SK-N-SH (cell line): ENCODE results near the gene S100A5. TPM values are rescaled to one million over a fixed set of nuclear protein-coding genes. Genes with fewer than 3 reads are reported as not detected.

ENCODE experiments used
- CTCF ChIA-PET: fragments of 300-600, 350-600 bp; formaldehyde crosslinking; extraction: SDS; loops from one replicate; lab custom pipeline; 2021; lab: Yijun Ruan, JAX
- POLR2A ChIA-PET: fragments of 350-600 bp; sonication (Branson Sonifier 250); formaldehyde crosslinking; extraction: SDS; loops from one replicate; lab custom pipeline; 2020; ENCODE audit warnings: antibody characterized with exemption, inconsistent platforms; lab: Yijun Ruan, JAX
- DNase-seq: peaks from one replicate; pipeline ENCODE4 v3.0.0; 2012
- H2AFZ ChIP-seq: fragments of 200-600 bp; sonication (generic); 2 replicates; pipeline ENCODE4 v1.8.1; 2016; ENCODE audit warnings: antibody characterized with exemption, mild to moderate bottlenecking, low read depth
- H3F3A ChIP-seq: fragments of 200-600 bp; sonication (generic); replicated peaks from 2 replicates; pipeline ENCODE3; 2016; ENCODE audit warnings: antibody characterized with exemption, mild to moderate bottlenecking; ENCODE audit not compliant: insufficient read depth
- H3K27ac ChIP-seq, 2 experiments: fragments of 200-500 bp in 1 of 2; fragments of 200-600 bp in 1 of 2; sonication (Bioruptor generic) in 1 of 2; sonication (generic), shearing (Covaris generic) in 1 of 2; 2 replicates each; pipeline versions ENCODE4 v1.5.1 to v1.6.1; 2014 to 2016; ENCODE audit warnings: low read depth in 2 of 2, inconsistent platforms in 1 of 2, low read length in 1 of 2, mild to moderate bottlenecking in 1 of 2, mixed read lengths in 1 of 2
- H3K27me3 ChIP-seq: fragments of 200-600 bp; sonication (generic), shearing (Covaris generic); 2 replicates; pipeline ENCODE4 v1.6.1; 2016; ENCODE audit warnings: mixed run types; ENCODE audit not compliant: insufficient read depth
- H3K36me3 ChIP-seq, 2 experiments: fragments of 200-500 bp in 1 of 2; fragments of 200-600 bp in 1 of 2; sonication (Bioruptor generic) in 1 of 2; sonication (generic) in 1 of 2; replicated peaks in 1 of 2; 2 replicates each; pipeline versions ENCODE3 to v1.5.1; 2014 to 2016; ENCODE audit warnings: low read length in 1 of 2, mild to moderate bottlenecking in 1 of 2; ENCODE audit not compliant: insufficient read depth in 2 of 2, control insufficient read depth in 1 of 2
- H3K4me1 ChIP-seq, 2 experiments: fragments of 200-500 bp in 1 of 2; fragments of 200-600 bp in 1 of 2; sonication (Bioruptor generic) in 1 of 2; sonication (generic), shearing (Covaris generic) in 1 of 2; 2 replicates each; pipeline versions ENCODE4 v1.5.1 to v1.6.1; 2014 to 2016; ENCODE audit warnings: low read depth in 1 of 2, low read length in 1 of 2, mixed run types in 1 of 2; ENCODE audit not compliant: insufficient read depth in 2 of 2, control insufficient read depth in 1 of 2
- H3K4me2 ChIP-seq: fragments of 200-600 bp; sonication (generic), shearing (Covaris generic); 2 replicates; pipeline ENCODE4 v1.6.1; 2017; ENCODE audit warnings: mixed run types
- H3K4me3 ChIP-seq, 2 experiments: fragments of 200-500 bp in 1 of 2; fragments of 200-600 bp in 1 of 2; sonication (Bioruptor generic) in 1 of 2; sonication (generic), shearing (Covaris generic) in 1 of 2; 2 replicates each; pipeline versions ENCODE4 v1.5.1 to v1.8.1; 2014 to 2016; ENCODE audit warnings: low read depth in 2 of 2, inconsistent platforms in 1 of 2, low read length in 1 of 2, mild to moderate bottlenecking in 1 of 2, mixed read lengths in 1 of 2, moderate library complexity in 1 of 2
- H3K79me2 ChIP-seq: fragments of 200-600 bp; sonication (generic); 2 replicates; pipeline ENCODE4 v1.8.1; 2017; ENCODE audit warnings: mild to moderate bottlenecking; ENCODE audit not compliant: insufficient read depth
- H3K9ac ChIP-seq: fragments of 200-600 bp; sonication (generic); 2 replicates; pipeline ENCODE4 v1.6.1; 2017; ENCODE audit warnings: mixed run types
- H3K9me2 ChIP-seq: fragments of 200-600 bp; sonication (generic); 2 replicates; pipeline ENCODE4 v1.6.1; 2017; ENCODE audit warnings: mixed run types
- H3K9me3 ChIP-seq: fragments of 200-600 bp; sonication (generic); 2 replicates; pipeline ENCODE4 v1.6.1; 2017; ENCODE audit warnings: mixed run types, mild to moderate bottlenecking, moderate library complexity
- H4K20me1 ChIP-seq: fragments of 200-600 bp; sonication (generic); 2 replicates; pipeline ENCODE4 v1.6.1; 2017; ENCODE audit warnings: mild to moderate bottlenecking, mixed run types; ENCODE audit not compliant: insufficient read depth
- ELF1 ChIP-seq: IDR thresholded peaks from 2 replicates; pipeline ENCODE4 v1.4.0; 2012
- EP300 ChIP-seq, 2 experiments: IDR thresholded peaks; 2 replicates each; pipeline versions ENCODE4 v1.4.0 to v1.6.1; 2012; ENCODE audit warnings: borderline replicate concordance in 1 of 2, low read depth in 1 of 2, low read length in 1 of 2
- EZH2phosphoT487 ChIP-seq: fragments of 200-600 bp; sonication (generic); IDR thresholded peaks from 2 replicates; pipeline ENCODE4 v1.6.1; 2017; ENCODE audit warnings: low read depth, mixed run types, mild to moderate bottlenecking, antibody characterized with exemption, moderate library complexity, borderline replicate concordance
- FOXJ3 ChIP-seq: sonication (generic); formaldehyde crosslinking; IDR thresholded peaks from 2 replicates; pipeline ENCODE4 v1.5.1; 2020; ENCODE audit warnings: mild to moderate bottlenecking, missing genetic modification reagents
- GABPA ChIP-seq: IDR thresholded peaks from 2 replicates; pipeline ENCODE4 v1.4.0; 2012; ENCODE audit warnings: low read depth, mild to moderate bottlenecking
- GATA2 ChIP-seq: sonication (generic); formaldehyde crosslinking; IDR thresholded peaks from 2 replicates; pipeline ENCODE4 v1.5.0; 2020; ENCODE audit warnings: mild to moderate bottlenecking, missing genetic modification reagents
- IRF3 ChIP-seq: fragments of 150-350 bp; IDR thresholded peaks from 2 replicates; pipeline ENCODE4 v1.6.1; 2016; ENCODE audit warnings: mild to moderate bottlenecking, low read depth, low read length
- MAX ChIP-seq: IDR thresholded peaks from 2 replicates; pipeline ENCODE4 v1.4.0; 2012; ENCODE audit warnings: low read depth
- MXI1 ChIP-seq: IDR thresholded peaks from 2 replicates; pipeline ENCODE4 v1.6.1; 2012; ENCODE audit warnings: mild to moderate bottlenecking, low read depth, low read length, improper control_type of control experiment
- NFIC ChIP-seq: IDR thresholded peaks from 2 replicates; pipeline ENCODE4 v1.4.0; 2012; ENCODE audit warnings: borderline replicate concordance
- NRF1 ChIP-seq: IDR thresholded peaks from 2 replicates; pipeline ENCODE4 v1.6.1; 2012; ENCODE audit warnings: low read depth, mild to moderate bottlenecking, low read length
- POLR2AphosphoS5 ChIP-seq: IDR thresholded peaks from 2 replicates; pipeline ENCODE4 v1.6.1; 2012; ENCODE audit warnings: low read depth, low read length
- RAD21 ChIP-seq: IDR thresholded peaks from 2 replicates; pipeline ENCODE4 v1.6.1; 2012; ENCODE audit warnings: mild to moderate bottlenecking, low read length
- RCOR1 ChIP-seq: fragments of 150-350 bp; IDR thresholded peaks from 2 replicates; pipeline ENCODE4 v1.6.1; 2017; ENCODE audit warnings: antibody characterized with exemption, low read length
- REST ChIP-seq: IDR thresholded peaks from 2 replicates; pipeline ENCODE4 v1.6.1; 2012; ENCODE audit warnings: mild to moderate bottlenecking, low read depth, low read length, moderate library complexity
- RFX5 ChIP-seq: IDR thresholded peaks from 2 replicates; pipeline ENCODE4 v1.6.1; 2012; ENCODE audit warnings: mild to moderate bottlenecking, improper control_type of control experiment, low read length
- RXRA ChIP-seq: IDR thresholded peaks from 2 replicates; pipeline ENCODE4 v1.4.0; 2012; ENCODE audit warnings: low read depth, mild to moderate bottlenecking, borderline replicate concordance
- SMC3 ChIP-seq: IDR thresholded peaks from 2 replicates; pipeline ENCODE4 v1.6.1; 2012; ENCODE audit warnings: low read depth, low read length, improper control_type of control experiment
- TAF1 ChIP-seq: IDR thresholded peaks from 2 replicates; pipeline ENCODE4 v1.6.1; 2012; ENCODE audit warnings: low read depth, mild to moderate bottlenecking, low read length, moderate library complexity, borderline replicate concordance
- TCF12 ChIP-seq: IDR thresholded peaks from 2 replicates; pipeline ENCODE4 v1.4.0; 2012
- TEAD4 ChIP-seq: IDR thresholded peaks from 2 replicates; pipeline ENCODE4 v1.4.0; 2012; ENCODE audit warnings: mild to moderate bottlenecking, borderline replicate concordance; ENCODE audit not compliant: insufficient read depth
- YY1 ChIP-seq: IDR thresholded peaks from 2 replicates; pipeline ENCODE4 v1.4.0; 2012; ENCODE audit warnings: low read depth, mild to moderate bottlenecking
- WGBS: methylation state at CpG from one replicate; pipeline ENCODE4 v1.1.6; 2017; ENCODE audit warnings: low lambda C conversion rate; 5-methylcytosine and 5-hydroxymethylcytosine counted together
- polyA plus RNA-seq, 3 experiments: library from polyadenylated mRNA; depleted of rRNA; stranded (reverse); fragments of >200 nt; gene quantifications; 2 replicates each; pipeline ENCODE4 v1.2.3, GENCODE V29; 2012
- TF ChIP-seq, protein P1 (sequence below): fragments of 200-600 bp; sonication (generic); IDR thresholded peaks from 2 replicates; pipeline ENCODE4 v1.6.1; 2017; ENCODE audit warnings: antibody characterized with exemption, mild to moderate bottlenecking, moderate library complexity
- TF ChIP-seq, protein P2 (sequence below): IDR thresholded peaks from 2 replicates; pipeline ENCODE4 v1.4.0; 2012; ENCODE audit warnings: low read depth, borderline replicate concordance

Gene S100A5
- polyA plus RNA-seq, 1 of the 3 experiments (the other 2 are of a cell fraction) = 0.15 TPM

GRCh38 chr1:153568367-153569099 lies 27.8 kb upstream of the S100A5 start:
- no peaks in the 10 kb centered on the region for H3K9me2 ChIP-seq
- no peaks in the 10 kb centered on the region for H3K27me3 ChIP-seq
- no peaks in the 10 kb centered on the region for H3K36me3 ChIP-seq
- peak; percentile 92 for DNase-seq
- ChIA-PET POLR2A (no interaction called here), CTCF (interaction anchor here (0.6 to 7.4 kb wide), 36 partner anchors 9 to 418 kb away, joined by 3 to 283 read pairs (median 5); partner anchors contain the start of genes CHTOP, ILF2, RAB13 and S100A14)
- H3K4me1 ChIP-seq = peaks cover 33 to 50% of the 10 kb centered on the region in 2 experiments
- H4K20me1 ChIP-seq = no peaks in the 10 kb centered on the region
- peak overlapping the region; percentile 36; the same call in 1 of the 2 replicates for H3K9ac ChIP-seq
- 21% methylated on average over 24 of the region's 25 CpGs for WGBS
- no peak overlapping the region; a peak in 1 of 4 replicates for H3K4me3 ChIP-seq
- no peaks in the 10 kb centered on the region for H3K9me3 ChIP-seq
- H2AFZ ChIP-seq = peak overlapping the region; percentile 91
- H3F3A ChIP-seq = peaks cover 26% of the 10 kb centered on the region
- H3K27ac ChIP-seq = peak overlapping the region; percentile 95 to 99
- peak overlapping the region; percentile 30; the same call in 1 of the 2 replicates for H3K4me2 ChIP-seq
- H3K79me2 ChIP-seq = peaks cover 15% of the 10 kb centered on the region
- TF ChIP-seq NRF1 (peak; percentile 33; the same call in 1 of the 2 replicates), FOXJ3 (CRISPR knock-in tag) (no peak), EP300 (IDR thresholded peaks at IDR 0.05; ENCODE audit: borderline replicate concordance in 1 of 2, low read depth in 1 of 2, low read length in 1 of 2) (no peak; a peak in 1 of 4 replicates), NFIC (peak; percentile 19; the same call in 1 of the 2 replicates), ELF1 (no peak), MAX (peak; percentile 74), RAD21 (peak; percentile 97), GATA2 (CRISPR knock-in tag) (no peak), GABPA (no peak), IRF3 (no peak), POLR2AphosphoS5 (no peak), TCF12 (peak; percentile 50), RFX5 (0 out of 2 replicates have a peak, but pooled peaks have one; percentile 18), YY1 (no peak), MXI1 (peak; percentile 57; the same call in 1 of the 2 replicates), EZH2phosphoT487 (no peak), TAF1 (no peak), TEAD4 (no peak), SMC3 (peak; percentile 99), RXRA (no peak), REST (0 out of 2 replicates have a peak, but pooled peaks have one; percentile 21), RCOR1 (0 out of 2 replicates have a peak, but pooled peaks have one; percentile 13)
- TF ChIP-seq, protein P1, sequence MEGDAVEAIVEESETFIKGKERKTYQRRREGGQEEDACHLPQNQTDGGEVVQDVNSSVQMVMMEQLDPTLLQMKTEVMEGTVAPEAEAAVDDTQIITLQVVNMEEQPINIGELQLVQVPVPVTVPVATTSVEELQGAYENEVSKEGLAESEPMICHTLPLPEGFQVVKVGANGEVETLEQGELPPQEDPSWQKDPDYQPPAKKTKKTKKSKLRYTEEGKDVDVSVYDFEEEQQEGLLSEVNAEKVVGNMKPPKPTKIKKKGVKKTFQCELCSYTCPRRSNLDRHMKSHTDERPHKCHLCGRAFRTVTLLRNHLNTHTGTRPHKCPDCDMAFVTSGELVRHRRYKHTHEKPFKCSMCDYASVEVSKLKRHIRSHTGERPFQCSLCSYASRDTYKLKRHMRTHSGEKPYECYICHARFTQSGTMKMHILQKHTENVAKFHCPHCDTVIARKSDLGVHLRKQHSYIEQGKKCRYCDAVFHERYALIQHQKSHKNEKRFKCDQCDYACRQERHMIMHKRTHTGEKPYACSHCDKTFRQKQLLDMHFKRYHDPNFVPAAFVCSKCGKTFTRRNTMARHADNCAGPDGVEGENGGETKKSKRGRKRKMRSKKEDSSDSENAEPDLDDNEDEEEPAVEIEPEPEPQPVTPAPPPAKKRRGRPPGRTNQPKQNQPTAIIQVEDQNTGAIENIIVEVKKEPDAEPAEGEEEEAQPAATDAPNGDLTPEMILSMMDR = peak; percentile 97
- TF ChIP-seq, protein P2, sequence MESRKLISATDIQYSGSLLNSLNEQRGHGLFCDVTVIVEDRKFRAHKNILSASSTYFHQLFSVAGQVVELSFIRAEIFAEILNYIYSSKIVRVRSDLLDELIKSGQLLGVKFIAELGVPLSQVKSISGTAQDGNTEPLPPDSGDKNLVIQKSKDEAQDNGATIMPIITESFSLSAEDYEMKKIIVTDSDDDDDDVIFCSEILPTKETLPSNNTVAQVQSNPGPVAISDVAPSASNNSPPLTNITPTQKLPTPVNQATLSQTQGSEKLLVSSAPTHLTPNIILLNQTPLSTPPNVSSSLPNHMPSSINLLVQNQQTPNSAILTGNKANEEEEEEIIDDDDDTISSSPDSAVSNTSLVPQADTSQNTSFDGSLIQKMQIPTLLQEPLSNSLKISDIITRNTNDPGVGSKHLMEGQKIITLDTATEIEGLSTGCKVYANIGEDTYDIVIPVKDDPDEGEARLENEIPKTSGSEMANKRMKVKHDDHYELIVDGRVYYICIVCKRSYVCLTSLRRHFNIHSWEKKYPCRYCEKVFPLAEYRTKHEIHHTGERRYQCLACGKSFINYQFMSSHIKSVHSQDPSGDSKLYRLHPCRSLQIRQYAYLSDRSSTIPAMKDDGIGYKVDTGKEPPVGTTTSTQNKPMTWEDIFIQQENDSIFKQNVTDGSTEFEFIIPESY = no peak
